Globus pallidus (tissue), 1 donor: ENCODE measurements around the gene EP400.

Experiments
- DNase-seq: peaks from one replicate; pipeline ENCODE4 v3.0.0-alpha.2; 2015; ENCODE audit warnings: low spot score

EP400 gene

DNA sequence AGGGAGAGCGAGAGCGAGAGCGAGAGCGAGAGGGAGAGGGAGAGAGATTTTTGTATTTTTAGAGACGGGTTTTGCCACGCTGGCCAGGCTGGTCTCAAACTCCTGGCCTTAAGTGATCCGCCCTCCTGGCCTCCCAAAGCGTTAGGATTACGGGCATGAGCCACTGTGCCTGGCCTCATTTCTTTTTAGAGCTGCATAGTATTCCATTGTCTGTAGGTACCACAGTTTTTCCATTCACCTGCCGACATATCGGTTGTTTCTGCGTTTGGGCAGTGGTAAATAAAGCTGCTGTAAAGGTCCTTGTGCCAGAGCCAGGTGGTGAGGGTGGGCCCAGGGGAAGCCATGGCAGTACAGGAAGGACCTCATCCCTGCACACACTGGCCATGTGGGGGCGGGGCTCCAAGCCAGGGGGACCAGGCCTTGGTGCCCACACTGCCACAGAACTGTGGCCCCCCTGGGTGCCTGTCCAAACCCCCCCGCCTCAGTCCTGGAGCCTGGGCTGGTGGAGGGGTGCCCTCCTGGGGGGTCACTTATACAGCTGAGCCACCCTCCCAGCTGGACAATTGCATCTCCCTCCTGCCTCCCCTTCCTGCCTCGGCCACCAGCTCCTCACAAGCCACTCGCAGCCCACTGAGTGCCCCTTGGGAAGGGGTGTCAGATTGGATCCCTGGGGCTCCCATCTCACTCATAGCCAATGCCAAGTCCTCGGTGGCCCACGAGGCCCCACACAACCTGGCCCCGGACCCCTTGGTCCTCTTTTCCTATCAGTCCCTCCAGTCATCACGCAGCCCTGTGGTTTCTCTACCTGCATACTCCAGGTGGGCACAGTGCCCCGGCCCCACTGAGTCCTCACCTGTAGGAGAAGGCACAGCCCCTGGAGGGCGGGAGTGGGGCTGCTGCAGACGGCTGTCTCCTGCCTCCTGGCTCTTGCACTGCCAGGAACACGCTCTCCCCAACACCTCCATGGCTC lies 22.3 kb upstream of the EP400 start:
- DNase-seq = no peak

DNA sequence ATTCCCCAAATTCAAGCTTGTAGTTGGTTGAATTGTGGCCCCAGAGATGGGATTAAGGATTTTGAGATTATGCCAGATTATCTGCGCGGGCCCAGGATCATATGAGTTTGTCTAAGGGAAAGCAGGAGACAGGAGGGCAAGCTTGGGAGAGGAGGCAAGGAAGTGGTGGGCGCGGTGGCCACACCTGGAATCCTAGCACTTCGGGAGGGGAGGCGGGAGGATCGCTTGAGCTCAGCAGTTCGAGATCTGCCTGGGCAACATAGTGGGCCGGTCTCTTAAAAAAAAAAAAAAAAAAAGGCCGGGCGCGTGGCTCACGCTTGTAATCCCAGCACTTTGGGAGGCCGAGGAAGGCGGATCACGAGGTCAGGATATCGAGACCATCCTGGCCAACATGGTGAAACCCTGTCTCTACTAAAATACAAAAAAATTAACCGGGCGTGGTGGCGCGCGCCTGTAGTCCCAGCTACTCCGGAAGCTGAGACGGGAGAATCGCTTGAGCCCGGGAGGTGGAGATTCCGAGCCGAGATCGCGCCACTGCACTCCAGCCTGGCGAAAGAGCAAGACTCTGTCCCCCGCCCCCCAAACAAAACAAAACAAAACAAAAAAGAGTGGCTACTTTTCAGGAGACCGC lies 21.5 kb upstream of the EP400 start:
- no peak for DNase-seq

DNA sequence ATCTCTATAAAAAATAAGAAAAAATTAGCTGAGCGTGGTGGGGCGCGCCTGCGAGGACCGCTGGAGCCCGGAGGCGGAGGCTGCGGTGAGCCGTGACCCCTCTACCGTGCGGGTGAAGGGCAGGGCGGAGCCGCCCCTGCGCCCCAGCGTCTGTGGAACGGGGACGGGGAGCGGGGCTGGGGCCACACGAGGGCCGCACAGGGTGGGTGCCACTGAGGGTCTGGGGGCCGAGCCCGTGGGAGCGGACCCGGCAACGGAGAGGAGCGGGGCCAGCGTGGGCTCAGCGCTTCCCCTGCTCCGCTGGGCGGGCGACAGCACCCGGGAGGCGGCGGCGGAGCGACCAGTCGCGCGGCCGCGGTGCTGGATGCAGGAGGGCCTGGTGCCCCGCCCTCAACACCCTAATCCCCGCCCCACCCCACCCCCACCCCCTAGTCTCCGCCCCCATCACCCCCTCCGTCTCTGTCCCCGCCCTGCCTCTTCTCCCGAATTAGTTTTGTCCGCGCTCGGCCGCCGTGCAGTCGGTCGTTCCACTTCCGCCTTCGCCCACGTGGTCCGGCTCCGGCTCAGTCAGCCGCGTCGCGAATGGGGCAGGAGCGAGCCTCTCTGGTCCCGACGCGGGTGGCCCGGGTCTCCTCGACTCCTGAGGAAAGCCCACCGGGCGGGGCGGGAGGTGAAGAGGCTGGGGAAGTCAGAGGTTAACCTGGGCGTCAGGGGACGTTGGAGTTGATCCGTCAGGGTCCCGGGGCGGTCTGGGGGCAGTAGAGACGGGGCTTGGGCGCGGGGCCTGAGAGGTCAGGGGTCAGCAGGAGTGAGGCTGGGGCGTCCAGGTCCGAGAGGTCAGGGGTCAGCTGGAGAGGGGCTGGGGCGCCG lies 20.8 kb upstream of the EP400 start, which contains the start of gene PUS1:
TSS of gene PUS1 (plus strand) at position 566 of the 870 bp plus-strand sequence. CDS start 447 bp downstream, outside the sequence.
- DNase-seq = peak; percentile 91

- DNase-seq = no peak
Observed at GRCh38 chr12:131929581-131930456, 19.9 kb upstream of the EP400 start.

DNA sequence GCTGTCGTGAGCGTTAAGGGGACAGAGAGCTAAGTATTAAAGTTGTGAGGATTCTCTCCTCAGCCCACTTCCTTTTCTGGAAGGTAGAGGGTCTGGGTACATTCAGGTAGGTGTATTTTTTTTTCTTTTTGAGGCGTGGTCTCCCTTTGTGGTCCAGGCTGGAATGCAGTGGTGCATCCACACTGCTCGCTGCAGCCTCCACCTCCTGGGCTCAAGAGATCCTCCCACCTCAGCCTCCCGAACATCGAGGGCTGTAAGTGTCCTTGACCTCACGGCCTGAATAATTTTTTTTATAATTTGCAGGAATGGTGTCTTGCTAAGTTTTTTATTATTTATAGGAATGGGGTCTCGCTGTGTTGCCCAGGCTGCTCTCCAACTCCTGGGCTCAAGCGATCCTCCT lies 19.2 kb upstream of the EP400 start:
- DNase-seq = no peak

DNA sequence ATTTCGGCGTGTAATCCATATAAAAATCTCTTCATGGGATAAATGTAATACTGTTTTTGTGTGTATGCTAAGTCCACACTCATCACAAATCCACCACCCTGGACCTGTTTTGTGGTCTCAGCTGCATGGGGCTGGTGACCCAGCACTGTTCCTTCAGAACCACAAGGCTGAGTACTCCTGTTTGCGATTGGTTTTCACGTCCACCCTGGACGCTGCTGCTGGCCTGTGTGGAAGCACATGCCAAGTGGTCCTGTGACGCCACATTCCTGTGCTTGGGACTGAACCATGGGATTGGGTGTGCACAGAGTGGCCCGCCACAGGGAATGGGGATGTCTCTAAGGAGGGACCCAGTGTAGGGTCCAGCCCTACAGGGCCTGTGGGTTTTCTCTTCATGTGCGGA lies 16.4 kb upstream of the EP400 start:
- DNase-seq = no peak

GRCh38 chr12:131934535-131934934 lies 15.2 kb upstream of the EP400 start:
- no peak for DNase-seq

DNA sequence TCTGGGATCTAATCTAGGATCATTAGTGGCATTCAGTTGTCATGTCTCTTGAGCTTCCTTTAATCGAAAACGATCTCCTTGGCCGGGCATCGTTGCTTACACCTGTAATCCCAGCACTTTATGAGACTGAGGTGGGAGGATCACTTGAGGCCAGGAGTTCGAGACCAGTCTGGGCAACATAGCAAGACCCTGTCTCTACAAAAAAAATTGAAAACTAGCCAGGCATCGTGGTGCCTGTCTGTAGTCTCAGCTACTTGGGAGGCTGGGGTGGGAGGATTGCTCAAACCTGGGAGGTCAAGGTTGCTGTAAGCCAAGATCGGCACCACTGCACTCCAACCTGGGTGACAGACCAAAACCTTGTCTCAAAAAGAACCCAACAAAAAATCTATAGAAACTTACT lies 11.7 kb upstream of the EP400 start:
- no peak for DNase-seq

DNA sequence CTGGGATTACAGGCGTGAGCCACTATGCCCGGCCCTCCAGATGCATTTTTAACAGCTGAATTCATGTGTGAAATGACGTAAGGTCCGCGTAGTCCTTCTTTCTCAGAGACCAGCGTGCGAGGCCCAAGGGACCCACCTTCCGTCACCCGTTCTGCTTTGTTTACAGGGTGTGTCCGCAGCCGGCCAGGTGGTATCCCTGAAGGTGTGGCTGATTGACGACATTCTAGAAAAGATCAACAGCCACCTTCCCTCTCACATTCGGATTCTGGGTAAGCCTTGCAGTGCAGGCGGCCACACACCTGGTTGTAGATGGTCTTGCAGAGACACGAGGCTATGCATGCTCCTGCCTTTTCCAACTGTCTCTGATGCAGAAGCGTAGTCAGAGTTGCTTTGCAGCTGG lies 10.7 kb upstream of the EP400 start:
- DNase-seq = no peak

DNA sequence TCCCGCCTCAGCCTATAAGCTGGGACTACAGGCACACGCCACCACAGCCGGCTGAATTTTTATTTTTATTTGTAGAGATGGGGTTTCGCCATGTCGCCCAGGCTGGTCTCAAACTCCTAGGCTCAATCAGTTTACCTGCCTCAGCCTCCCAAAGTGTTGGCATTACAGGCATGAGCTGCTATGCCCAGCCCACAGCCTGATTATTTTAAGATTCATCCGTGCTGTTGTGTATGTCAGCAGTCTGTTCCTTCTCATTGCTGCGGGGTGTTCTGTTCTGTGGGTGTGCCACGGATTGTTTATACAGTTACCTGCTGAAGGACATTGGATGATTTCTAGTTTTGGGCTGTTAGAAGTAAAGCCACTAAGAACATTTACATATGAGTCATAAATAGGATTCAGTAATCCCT lies 9.6 kb upstream of the EP400 start:
- no peak for DNase-seq

DNA sequence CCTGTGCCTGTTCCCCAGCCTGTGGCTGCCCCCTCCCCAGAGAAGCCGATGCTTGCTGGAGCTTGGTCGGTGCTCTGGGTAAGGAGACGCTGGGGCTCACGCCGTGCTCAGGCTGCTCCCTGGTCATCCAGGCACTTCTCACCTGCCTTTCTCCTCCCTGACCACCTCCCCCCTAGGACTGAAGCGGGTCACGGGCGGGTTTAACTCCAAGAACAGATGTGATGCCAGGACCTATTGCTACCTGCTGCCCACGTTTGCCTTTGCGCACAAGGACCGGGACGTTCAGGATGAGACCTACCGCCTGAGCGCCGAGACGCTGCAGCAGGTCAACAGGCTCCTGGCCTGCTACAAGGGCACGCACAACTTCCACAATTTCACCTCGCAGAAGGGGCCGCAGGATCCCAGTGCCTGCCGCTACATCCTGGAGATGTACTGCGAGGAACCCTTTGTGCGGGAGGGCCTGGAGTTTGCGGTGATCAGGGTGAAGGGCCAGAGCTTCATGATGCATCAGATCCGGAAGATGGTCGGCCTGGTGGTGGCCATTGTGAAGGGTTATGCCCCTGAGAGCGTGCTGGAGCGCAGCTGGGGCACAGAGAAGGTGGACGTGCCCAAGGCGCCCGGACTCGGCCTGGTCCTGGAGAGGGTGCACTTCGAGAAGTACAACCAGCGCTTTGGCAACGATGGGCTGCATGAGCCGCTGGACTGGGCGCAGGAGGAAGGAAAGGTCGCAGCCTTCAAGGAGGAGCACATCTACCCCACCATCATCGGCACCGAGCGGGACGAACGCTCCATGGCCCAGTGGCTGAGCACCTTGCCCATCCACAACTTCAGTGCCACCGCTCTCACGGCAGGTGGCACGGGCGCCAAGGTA lies 8.4 kb upstream of the EP400 start:
- no peak for DNase-seq

DNA sequence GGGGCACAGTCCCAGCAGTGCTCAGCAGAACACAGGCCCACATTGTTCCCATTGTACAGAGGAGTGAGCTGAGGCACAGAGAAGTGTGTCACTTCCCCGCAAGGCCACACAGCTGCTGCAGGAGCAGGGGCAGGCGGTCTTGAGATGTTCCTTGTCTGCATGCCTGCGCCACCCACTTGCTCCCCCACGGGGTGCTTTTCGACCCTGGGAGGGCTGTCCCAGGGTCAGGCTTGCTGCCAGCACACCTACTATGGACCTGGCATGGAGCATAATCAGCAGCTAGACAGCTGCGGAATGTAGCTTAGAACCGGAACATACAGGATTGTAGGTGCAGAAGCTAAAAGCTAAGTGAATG lies 7.8 kb upstream of the EP400 start:
- DNase-seq = no peak

GRCh38 chr12:131942671-131943070 lies 7.1 kb upstream of the EP400 start:
- DNase-seq = no peak

DNA sequence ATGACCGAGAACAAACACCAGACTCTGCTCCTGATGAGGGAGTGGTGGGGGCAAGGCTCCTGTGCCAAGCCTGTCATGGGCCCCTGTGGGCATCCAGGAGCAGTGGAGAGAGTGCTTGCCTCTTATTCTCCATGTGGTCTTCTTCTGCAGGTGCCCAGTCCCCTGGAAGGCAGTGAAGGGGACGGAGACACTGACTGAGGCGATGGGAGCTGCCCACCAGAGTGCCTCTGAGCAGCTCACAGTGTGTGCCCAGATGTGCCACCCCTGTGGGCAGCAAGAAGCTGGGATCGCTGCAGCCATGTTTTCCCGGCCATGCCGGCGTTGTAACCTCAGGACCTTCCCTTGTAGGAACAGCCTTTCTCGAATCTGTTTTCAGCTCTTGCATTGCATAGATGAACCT lies 6.4 kb upstream of the EP400 start:
- no peak for DNase-seq

DNA sequence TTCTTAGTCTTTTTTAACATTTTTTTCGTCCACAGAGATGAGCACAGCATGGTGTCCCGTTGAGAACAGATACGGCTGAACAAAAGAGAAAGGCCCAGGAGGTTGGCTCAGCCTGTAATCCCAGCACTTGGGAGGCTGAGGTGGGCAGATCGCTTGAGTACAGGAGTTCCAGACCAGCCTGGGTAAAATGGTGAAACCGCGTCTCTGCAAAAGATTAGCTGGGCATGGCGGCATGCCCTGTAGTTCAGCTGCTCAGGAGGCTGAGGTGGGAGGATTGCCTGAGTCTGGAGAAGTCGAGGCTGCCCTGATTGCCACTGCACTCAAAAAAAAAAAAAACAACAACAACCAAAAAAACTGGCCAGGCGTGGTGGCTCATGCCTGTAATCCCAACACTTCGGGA lies 5.9 kb upstream of the EP400 start:
- no peak for DNase-seq

DNA sequence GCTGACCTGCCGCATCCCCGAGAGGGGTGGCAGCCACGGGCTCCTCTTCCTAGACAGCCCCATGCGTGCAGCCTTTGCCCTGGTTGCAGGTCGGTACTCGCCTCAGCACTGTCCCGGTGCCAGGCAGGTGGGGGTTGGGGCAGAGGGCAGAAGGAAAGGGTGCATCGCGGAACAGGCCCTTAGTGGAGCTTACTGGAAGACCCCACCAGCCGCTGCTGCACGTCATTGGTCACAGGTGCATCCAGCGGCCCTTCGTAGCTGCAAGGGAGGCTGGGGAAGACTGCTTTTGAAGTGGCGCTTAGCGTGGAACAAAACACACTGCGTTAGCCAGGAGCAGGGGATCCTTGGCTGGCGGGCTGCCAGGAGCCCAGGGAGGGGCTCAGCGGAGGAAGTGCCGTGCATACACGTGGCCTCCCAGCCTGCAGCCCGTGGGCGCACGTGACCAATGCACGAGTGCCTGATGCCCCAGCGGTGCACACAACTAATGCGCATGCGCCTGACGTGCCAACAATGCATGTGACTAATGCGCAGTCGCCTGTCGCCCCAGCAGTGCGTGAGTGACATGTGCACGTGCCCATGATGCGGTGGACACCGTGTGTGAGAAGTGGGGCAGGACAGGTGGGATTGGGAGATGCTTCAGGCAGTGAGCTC lies 5.0 kb upstream of the EP400 start:
- no peak for DNase-seq

DNA sequence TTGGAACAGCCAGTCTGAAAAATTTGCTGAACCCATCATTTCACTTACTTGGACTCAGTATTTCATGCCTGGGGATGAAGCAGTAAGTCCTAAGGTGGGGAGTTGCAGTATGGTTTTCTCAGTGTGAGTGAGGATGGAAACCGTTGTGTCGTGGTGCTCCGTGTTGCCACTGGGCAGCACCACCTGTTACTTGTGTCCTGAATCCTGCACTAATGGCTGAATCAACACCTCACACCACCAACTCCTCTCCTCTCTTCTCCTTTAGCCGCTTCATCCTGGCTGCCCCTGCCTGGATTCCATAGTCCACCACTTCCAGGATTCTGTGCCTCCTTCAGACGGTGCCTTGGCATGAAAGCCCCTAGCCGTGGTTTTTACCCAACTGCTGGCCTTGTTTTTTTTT lies 3.0 kb upstream of the EP400 start:
- DNase-seq = no peak

DNA sequence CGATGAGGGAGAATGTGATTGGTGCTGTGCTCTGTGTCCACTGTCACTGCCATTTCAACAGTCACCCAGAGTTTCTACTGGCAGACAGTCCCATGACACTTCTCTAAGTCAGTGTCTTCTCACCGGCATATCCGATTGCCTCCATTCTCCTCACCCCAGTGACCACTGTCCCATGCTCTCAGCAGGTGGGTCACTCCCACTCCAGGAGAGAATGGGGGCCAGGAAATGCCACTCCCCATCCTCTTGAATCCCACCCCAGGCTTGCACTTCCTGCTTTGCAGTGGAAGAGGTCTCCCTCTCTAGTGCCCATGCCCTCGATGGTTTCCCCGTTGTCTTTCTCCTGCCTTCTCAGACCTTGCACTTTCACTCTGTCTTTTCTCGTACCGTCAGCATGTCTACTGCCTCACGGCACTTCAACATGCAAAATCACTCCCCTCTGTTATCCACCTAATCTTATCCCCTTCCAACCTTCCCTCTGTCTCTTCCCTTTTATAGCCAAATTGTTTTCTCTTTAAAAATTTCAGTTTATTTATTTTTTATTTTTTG lies 2.2 kb upstream of the EP400 start:
- DNase-seq = no peak

DNA sequence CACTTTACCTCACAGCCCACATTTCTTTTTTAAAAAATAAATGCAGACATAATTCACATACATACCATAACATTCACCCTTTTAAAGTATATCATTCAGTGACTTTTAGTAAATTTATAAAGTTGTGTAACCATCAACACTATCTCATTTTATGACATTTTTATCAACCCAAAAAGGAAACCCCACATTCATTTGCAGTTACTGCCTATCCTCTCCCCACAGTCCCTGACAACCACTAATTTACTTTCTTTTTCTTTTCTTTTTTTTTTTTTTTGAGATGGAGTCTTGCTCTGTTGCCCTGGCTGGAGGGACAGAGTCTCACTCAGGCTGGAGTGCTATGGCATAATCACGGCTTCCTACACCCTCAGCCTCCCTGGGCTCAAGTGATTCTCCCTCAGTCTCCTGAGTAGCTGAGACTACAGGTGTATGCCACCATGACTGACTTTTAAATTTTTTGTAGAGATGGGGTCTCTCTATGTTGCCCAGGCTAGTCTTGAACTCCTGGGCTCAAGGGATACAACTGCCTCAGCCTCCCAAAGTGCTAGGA lies 1.5 kb upstream of the EP400 start:
- DNase-seq = no peak
